Chondrocyte (in vitro differentiated cells): ENCODE results near the gene IQCE. TPM values are rescaled to one million over a fixed set of nuclear protein-coding genes. Genes with fewer than 3 reads are reported as not detected.

Experiments used
- DNase-seq: peaks from one replicate; pipeline ENCODE4 v3.0.0; 2021; ENCODE audit warnings: mixed read lengths, low spot score
- H3K27ac Mint-ChIP-seq: one replicate; pipeline ENCODE4 v1.8.0; 2021; ENCODE audit warnings: mild to moderate bottlenecking, moderate library complexity, mixed read lengths; ENCODE audit not compliant: unreplicated experiment
- H3K27me3 Mint-ChIP-seq: 2 replicates; pipeline ENCODE4 v1.8.0; 2021; ENCODE audit warnings: low read depth, mixed read lengths
- H3K36me3 Mint-ChIP-seq: 2 replicates; pipeline ENCODE4 v1.8.0; 2021; ENCODE audit warnings: low read depth, mixed read lengths
- H3K4me1 Mint-ChIP-seq: 2 replicates; pipeline ENCODE4 v1.8.0; 2021; ENCODE audit warnings: low read depth, mild to moderate bottlenecking, mixed read lengths
- H3K4me3 Mint-ChIP-seq: one replicate; pipeline ENCODE4 v1.8.0; 2021; ENCODE audit warnings: mild to moderate bottlenecking, moderate library complexity, mixed read lengths; ENCODE audit not compliant: unreplicated experiment
- H3K9me3 Mint-ChIP-seq: 2 replicates; pipeline ENCODE4 v1.8.0; 2021; ENCODE audit warnings: low read depth, mixed read lengths
- total RNA-seq: library from RNA; stranded (reverse); gene quantifications from 3 replicates; pipeline ENCODE4 v1.2.1, GENCODE V29; 2021
- TF ChIP-seq, protein P1 (sequence below): fragments of 200-600 bp; sonication (generic); IDR thresholded peaks from 2 replicates; pipeline ENCODE4 v1.5.0; 2021; ENCODE audit warnings: antibody characterized with exemption, mild to moderate bottlenecking, moderate library complexity

IQCE gene
- total RNA-seq, 1 donor from 2014 or later: 10.0 TPM

- H3K9me3 Mint-ChIP-seq: no peaks in the 10 kb centered on the region
- H3K4me1 Mint-ChIP-seq: peaks cover 6% of the 10 kb centered on the region
- no peak for DNase-seq
- H3K36me3 Mint-ChIP-seq: peaks cover 15% of the 10 kb centered on the region
- no peaks in the 10 kb centered on the region for H3K27me3 Mint-ChIP-seq
- no peak overlapping the region for H3K27ac Mint-ChIP-seq
- H3K4me3 Mint-ChIP-seq: no peak overlapping the region
- TF ChIP-seq, protein P1, sequence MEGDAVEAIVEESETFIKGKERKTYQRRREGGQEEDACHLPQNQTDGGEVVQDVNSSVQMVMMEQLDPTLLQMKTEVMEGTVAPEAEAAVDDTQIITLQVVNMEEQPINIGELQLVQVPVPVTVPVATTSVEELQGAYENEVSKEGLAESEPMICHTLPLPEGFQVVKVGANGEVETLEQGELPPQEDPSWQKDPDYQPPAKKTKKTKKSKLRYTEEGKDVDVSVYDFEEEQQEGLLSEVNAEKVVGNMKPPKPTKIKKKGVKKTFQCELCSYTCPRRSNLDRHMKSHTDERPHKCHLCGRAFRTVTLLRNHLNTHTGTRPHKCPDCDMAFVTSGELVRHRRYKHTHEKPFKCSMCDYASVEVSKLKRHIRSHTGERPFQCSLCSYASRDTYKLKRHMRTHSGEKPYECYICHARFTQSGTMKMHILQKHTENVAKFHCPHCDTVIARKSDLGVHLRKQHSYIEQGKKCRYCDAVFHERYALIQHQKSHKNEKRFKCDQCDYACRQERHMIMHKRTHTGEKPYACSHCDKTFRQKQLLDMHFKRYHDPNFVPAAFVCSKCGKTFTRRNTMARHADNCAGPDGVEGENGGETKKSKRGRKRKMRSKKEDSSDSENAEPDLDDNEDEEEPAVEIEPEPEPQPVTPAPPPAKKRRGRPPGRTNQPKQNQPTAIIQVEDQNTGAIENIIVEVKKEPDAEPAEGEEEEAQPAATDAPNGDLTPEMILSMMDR: no peak
Observed at GRCh38 chr7:2601907-2602306, 43.1 kb downstream of the IQCE start.

DNA sequence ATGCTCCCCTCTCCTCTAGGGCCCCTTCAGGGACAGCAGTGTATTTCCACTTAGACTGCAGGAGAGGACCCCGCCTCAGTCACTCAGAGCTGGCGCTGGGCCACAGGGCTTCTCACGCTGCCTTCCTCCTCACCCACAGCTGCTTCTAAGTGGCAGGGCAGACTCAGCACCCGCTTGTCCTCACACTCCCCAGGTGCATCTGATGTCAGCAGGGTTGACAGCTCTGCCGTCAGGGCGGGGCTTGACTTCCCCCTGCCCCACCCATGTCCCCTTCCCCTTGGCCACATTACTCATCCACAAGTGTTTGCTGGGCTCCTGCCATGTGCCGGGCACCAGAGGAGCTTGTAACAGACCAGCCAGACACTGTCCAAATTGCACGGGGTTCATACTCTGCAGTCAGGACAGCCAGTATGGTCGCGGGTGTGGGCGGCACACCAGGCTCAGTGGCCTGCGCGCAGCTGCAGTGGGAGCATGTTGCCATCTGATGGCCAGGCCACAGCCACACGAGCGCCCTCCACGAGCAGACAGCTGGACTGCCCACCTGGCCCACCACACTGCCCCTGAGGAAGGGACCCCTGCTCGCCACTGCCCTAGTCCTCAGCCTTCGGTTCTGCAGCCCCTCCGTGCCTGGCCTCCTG, 43.7 kb downstream of the IQCE start:
- Mint-ChIP-seq H3K4me1 (peaks cover 10% of the 10 kb centered on the region), H3K36me3 (peaks cover 15% of the 10 kb centered on the region), H3K27me3 (no peaks in the 10 kb centered on the region), H3K4me3 (no peak overlapping the region), H3K27ac (no peak overlapping the region), H3K9me3 (no peaks in the 10 kb centered on the region)
- TF ChIP-seq, protein P1: no peak
- DNase-seq: no peak

- no peaks in the 10 kb centered on the region for H3K27me3 Mint-ChIP-seq
- TF ChIP-seq, protein P1: no peak
- no peak overlapping the region for H3K27ac Mint-ChIP-seq
- no peak for DNase-seq
- peaks cover 13% of the 10 kb centered on the region for H3K4me1 Mint-ChIP-seq
- H3K36me3 Mint-ChIP-seq: peaks cover 15% of the 10 kb centered on the region
- no peak overlapping the region for H3K4me3 Mint-ChIP-seq
- no peaks in the 10 kb centered on the region for H3K9me3 Mint-ChIP-seq
Observed at GRCh38 chr7:2603044-2603965, 44.5 kb downstream of the IQCE start.

- DNase-seq: no peak
- Mint-ChIP-seq H3K9me3 (no peaks in the 10 kb centered on the region), H3K36me3 (peaks cover 8% of the 10 kb centered on the region), H3K4me3 (no peak overlapping the region), H3K27ac (no peak overlapping the region), H3K4me1 (peaks cover 13% of the 10 kb centered on the region), H3K27me3 (no peaks in the 10 kb centered on the region)
- TF ChIP-seq, protein P1: no peak
Observed at GRCh38 chr7:2604608-2605174, 45.9 kb downstream of the IQCE start.
